ENCODE results near the gene MYO1D.

GRCh38 chr17:32719689-32720088 is 157.2 kb downstream of the MYO1D start:
- TF ChIP-seq RARB (CRISPR knock-in tag; IDR thresholded peaks at IDR 0.05) (no peak), ISL1 (CRISPR knock-in tag; IDR thresholded peaks at IDR 0.05) (no peak), PATZ1 (CRISPR knock-in tag; IDR thresholded peaks at IDR 0.05; ENCODE audit: borderline replicate concordance) (no peak), GLIS3 (CRISPR knock-in tag; IDR thresholded peaks at IDR 0.05) (no peak), ZC3H10 (CRISPR knock-in tag; IDR thresholded peaks at IDR 0.05) (no peak)
